Activated gamma-delta T cell treated with anti-CD3 and anti-CD28 coated beads, Interleukin-2, amount 50 U/mL, for 16 hours (primary cell): ENCODE measurements around the gene ELMO2.

ENCODE experiments used
- DNase-seq: peaks from one replicate; pipeline ENCODE4 v3.0.0-alpha.2; 2020; ENCODE audit warnings: low read depth

ELMO2 gene

GRCh38 chr20:46333161-46333991 is 73.0 kb downstream of the ELMO2 start:
- no peak for DNase-seq

- DNase-seq = no peak
These were observed 73.8 kb downstream of the ELMO2 start for GRCh38 chr20:46332373-46333160.

GRCh38 chr20:46331611-46332361 is 74.6 kb downstream of the ELMO2 start:
- no peak for DNase-seq

GRCh38 chr20:46330831-46331371 is 75.5 kb downstream of the ELMO2 start:
- no peak for DNase-seq

GRCh38 chr20:46330072-46330763 is 76.2 kb downstream of the ELMO2 start:
- DNase-seq = no peak

- DNase-seq = no peak
These were observed 78.1 kb downstream of the ELMO2 start for GRCh38 chr20:46328200-46328882.

- no peak for DNase-seq
These were observed 78.9 kb downstream of the ELMO2 start for GRCh38 chr20:46327557-46327956.

GRCh38 chr20:46325789-46326188 is 80.6 kb downstream of the ELMO2 start:
- DNase-seq = no peak

GRCh38 chr20:46324960-46325703 is 81.3 kb downstream of the ELMO2 start:
- DNase-seq = no peak

GRCh38 chr20:46324379-46324778 is 82.0 kb downstream of the ELMO2 start:
- DNase-seq = no peak

GRCh38 chr20:46323557-46323956 is 82.9 kb downstream of the ELMO2 start:
- no peak for DNase-seq

- no peak for DNase-seq
These were observed 83.8 kb downstream of the ELMO2 start for GRCh38 chr20:46322641-46323040.

GRCh38 chr20:46317685-46318177 is 88.7 kb downstream of the ELMO2 start:
- DNase-seq = no peak

GRCh38 chr20:46316984-46317684 is 89.3 kb downstream of the ELMO2 start:
- DNase-seq = no peak
